ENCODE measurements around the gene MT1E. TPM values are rescaled to one million over a fixed set of nuclear protein-coding genes. Genes with fewer than 3 reads are reported as not detected.

The MT1E gene
- total RNA-seq, 1 experiment from 2014 or later, result 114 TPM

- peaks cover 4% of the 10 kb centered on the region for H3K27me3 Mint-ChIP-seq (ENCODE audit: low read depth)
- DNase-seq (ENCODE audit: low spot score) (no peak), ATAC-seq (no peak)
- peaks cover 11% of the 10 kb centered on the region for H3K9me3 Mint-ChIP-seq
- H3K27ac Mint-ChIP-seq, result no peak overlapping the region
- POLR2A ChIA-PET, result interaction anchor here (0.5 kb wide), 1 partner anchor 226 kb away, joined by 4 read pairs; no protein-coding TSS in a partner anchor
- H3K4me3 Mint-ChIP-seq, result no peak overlapping the region
- no peak for TF ChIP-seq ELF4 (CRISPR knock-in tag; IDR thresholded peaks at IDR 0.05; ENCODE audit: low read depth)
- TF ChIP-seq ZNF317 (CRISPR knock-in tag; IDR thresholded peaks at IDR 0.05; ENCODE audit: borderline replicate concordance, low read depth), result no peak
- no peak for TF ChIP-seq RELA (CRISPR knock-in tag; IDR thresholded peaks at IDR 0.05; ENCODE audit: borderline replicate concordance)
- no peak for TF ChIP-seq ZNF416 (CRISPR knock-in tag; IDR thresholded peaks at IDR 0.05)
- no peak for TF ChIP-seq SOX15 (CRISPR knock-in tag; IDR thresholded peaks at IDR 0.05)
- TF ChIP-seq MYBL2 (CRISPR knock-in tag; IDR thresholded peaks at IDR 0.05), result no peak
- TF ChIP-seq PRDM15 (CRISPR knock-in tag; IDR thresholded peaks at IDR 0.05), result no peak
- no peak for TF ChIP-seq ZNF396 (CRISPR knock-in tag; IDR thresholded peaks at IDR 0.05; ENCODE audit: borderline replicate concordance)
- no peak for TF ChIP-seq CREB1 (CRISPR knock-in tag; IDR thresholded peaks at IDR 0.05)
- no peak for TF ChIP-seq ESRRA (CRISPR knock-in tag; IDR thresholded peaks at IDR 0.05; ENCODE audit: borderline replicate concordance)
- TF ChIP-seq AR (CRISPR knock-in tag; IDR thresholded peaks at IDR 0.05), result no peak
- TF ChIP-seq E2F1 (CRISPR knock-in tag; IDR thresholded peaks at IDR 0.05), result no peak
- no peak for TF ChIP-seq ZNF219 (CRISPR knock-in tag; IDR thresholded peaks at IDR 0.05; ENCODE audit: borderline replicate concordance)
- no peak for TF ChIP-seq TEAD4 (CRISPR knock-in tag; IDR thresholded peaks at IDR 0.05)
- no peak for TF ChIP-seq KAT7 (CRISPR knock-in tag; IDR thresholded peaks at IDR 0.05; ENCODE audit: borderline replicate concordance)
- TF ChIP-seq STAT6 (CRISPR knock-in tag; conservative IDR thresholded peaks at IDR 0.05; ENCODE audit: low read depth), result no peak
- no peak for TF ChIP-seq MXD4 (CRISPR knock-in tag; IDR thresholded peaks at IDR 0.05; ENCODE audit: borderline replicate concordance)
- TF ChIP-seq CDX4 (CRISPR knock-in tag; IDR thresholded peaks at IDR 0.05; ENCODE audit: borderline replicate concordance), result no peak
- no peak for TF ChIP-seq FOXJ3 (CRISPR knock-in tag; IDR thresholded peaks at IDR 0.05; ENCODE audit: borderline replicate concordance)
- no peak for TF ChIP-seq ZNF232 (CRISPR knock-in tag; IDR thresholded peaks at IDR 0.05)
- no peaks in the 10 kb centered on the region for H3K36me3 Mint-ChIP-seq
- no peaks in the 10 kb centered on the region for H3K4me1 Mint-ChIP-seq
- CTCF ChIA-PET, result interaction anchor here (0.8 to 3.0 kb wide), 7 partner anchors 15 to 216 kb away, joined by 3 to 24 read pairs (median 6); no protein-coding TSS in a partner anchor
Measured at GRCh38 chr16:56577300-56577625, 48.3 kb upstream of the MT1E start.

All from WTC11 (cell line).